NK-92 (cell line): Measurements from ENCODE around the gene FZD8.

ENCODE experiments used
- DNase-seq: peaks from one replicate; lab custom pipeline; 2025; ENCODE audit not compliant: unreplicated experiment; lab: John Stamatoyannopoulos, UW

FZD8 gene

DNA sequence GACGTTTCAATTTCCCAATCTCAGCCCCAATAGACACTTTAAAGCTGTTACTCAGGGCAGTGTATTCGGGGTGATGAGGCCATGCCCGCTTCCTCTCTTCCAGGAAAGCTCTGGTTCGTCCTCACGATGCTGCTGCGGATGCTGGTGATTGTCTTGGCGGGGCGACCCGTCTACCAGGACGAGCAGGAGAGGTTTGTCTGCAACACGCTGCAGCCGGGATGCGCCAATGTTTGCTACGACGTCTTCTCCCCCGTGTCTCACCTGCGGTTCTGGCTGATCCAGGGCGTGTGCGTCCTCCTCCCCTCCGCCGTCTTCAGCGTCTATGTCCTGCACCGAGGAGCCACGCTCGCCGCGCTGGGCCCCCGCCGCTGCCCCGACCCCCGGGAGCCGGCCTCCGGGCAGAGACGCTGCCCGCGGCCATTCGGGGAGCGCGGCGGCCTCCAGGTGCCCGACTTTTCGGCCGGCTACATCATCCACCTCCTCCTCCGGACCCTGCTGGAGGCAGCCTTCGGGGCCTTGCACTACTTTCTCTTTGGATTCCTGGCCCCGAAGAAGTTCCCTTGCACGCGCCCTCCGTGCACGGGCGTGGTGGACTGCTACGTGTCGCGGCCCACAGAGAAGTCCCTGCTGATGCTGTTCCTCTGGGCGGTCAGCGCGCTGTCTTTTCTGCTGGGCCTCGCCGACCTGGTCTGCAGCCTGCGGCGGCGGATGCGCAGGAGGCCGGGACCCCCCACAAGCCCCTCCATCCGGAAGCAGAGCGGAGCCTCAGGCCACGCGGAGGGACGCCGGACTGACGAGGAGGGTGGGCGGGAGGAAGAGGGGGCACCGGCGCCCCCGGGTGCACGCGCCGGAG lies 34.4 kb downstream of the FZD8 start:
- no peak for DNase-seq

DNA sequence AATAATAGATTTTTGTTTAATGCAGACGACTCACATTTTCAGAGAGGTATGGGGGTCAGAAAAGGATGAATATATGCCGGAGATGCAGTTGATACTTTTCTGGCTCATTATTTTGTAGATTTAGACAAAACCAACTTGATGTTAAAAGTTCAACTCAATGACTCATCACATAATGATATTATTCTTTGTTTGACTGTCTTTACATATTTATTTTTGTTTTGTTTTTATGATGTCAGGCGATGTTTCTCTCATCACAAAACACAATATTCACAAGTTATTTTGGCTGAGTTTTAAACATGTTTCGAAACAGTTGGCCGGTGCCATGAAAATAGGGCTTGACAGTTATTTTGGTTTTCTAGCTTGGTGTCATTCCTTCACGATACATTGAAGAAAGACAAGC lies 35.7 kb downstream of the FZD8 start:
- no peak for DNase-seq

DNA sequence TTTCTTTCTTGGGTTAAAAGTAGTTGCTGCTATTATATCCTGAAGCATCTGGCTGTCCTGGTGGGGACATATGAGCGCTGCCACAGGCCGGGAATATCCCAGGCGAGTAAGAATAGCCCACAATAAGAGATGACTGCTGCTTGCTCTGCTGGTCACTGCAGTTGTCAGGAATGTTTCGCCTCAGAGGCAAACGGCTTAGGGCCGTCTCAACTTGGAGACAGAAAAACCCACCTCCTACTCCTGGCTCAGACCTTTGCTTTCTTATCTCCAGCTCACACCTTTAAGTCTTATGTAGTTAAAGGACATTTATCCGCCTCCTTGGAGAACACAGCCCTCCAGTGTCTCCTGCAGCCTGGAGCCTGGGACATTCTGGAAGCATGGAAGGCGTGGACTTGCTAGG lies 36.9 kb downstream of the FZD8 start, which contains the start of gene GJD4:
Gene GJD4, plus strand, starts transcription at position 151 of the 400 bp plus-strand sequence. Its CDS starts 227 bp downstream, at position 378.
- no peak for DNase-seq

DNA sequence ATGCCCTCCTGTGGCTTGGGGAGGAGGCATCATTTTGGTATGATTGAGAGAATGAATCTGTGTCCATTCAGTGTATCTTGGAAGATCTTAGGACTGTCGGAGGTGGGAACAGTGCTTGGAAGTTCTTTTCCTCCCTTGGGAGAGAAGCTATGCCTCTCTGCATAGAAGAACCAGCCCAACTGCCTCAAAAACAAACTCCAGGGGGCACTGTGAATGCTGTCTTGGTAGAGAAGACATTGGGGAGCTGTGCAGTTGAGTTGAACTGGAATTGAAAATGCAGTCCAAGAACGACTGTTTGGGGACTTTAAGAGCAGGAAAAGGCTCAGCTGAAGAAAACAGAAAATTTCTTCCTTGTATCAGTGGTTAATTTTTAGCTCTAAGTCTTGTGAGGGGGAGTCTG lies 41.9 kb downstream of the FZD8 start:
- no peak for DNase-seq

DNA sequence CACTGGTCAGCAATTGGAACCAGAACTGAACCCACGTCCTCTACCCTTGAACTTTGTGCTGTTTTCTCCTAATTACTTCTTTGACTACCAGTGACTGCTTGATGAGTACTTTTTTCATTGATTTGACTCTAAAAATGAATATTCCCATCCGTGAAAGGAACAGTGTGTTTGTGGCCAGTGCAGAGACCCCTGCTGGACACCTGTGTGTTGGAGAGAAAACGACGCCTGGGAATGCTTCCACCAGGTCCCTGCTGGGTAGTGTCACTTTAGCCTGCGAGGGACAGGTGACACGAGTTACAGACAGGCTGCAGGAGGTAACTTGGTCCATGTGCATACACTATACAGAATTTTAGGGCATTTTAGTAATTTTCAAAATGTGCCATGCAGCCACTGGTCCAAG lies 43.7 kb downstream of the FZD8 start:
- DNase-seq, result no peak

DNA sequence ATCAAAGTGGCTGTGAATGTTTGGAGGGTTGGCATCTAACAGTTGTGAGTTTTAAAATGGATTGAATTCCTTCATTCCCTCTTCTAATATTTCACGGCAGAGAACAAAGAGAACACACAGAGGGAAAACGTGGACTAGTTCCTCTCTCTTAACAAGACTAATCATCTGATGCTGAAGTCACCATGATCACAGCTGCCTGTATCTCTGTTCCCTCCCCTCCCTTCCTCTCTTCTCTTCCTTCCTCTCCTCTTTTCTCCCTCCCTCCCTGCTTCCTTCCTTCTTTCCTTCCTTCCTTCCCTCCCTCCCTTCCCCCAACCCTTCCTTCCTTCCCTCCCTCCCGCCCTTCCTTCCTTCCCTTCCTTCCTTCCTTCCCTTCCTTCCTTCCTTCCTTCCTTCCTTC lies 47.0 kb downstream of the FZD8 start:
- DNase-seq, result no peak

DNA sequence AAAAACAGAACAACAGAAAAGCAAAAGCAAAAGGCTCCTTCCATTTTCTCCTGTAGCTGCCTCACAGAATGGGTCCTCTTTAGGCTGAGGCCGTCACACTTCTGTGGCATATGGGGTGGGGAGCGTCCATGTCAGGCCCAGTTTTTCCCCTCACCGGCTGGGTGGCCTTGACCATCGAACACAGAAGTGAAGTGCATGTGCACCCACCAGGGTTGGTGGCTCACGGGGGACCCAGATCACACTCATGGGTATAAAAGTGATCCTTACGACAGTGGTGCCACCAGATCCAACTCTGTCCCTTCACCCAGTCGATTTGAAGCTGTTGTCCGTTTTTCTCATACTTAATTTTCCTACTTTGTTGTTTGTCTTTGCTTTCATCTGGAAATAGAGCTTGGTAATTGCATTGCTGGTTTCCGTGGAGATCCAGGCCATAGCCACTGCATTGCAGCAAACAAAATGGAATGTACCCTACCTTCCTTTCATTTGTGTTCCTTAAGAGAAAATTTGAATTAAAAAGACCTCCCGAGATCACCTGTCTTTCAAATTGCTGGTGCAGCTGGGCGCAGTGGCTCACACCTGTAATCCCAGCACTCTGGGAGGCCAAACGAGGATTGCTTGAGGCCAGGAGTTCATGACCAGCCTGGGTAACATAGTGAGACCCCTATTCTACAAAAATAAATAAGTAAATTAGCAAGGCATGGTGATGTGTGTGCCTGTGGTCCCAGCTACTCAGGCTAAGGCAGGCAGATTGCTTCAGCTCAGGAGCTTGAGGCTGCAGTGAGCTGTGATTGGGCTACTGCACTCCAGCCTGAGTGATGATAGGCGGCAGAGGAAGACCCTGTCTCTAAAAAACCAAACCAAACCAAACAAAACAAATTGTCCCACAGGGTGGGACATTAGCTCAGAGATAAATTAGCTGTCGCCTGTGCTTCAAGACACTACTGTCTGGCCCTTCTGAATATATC lies 47.7 kb downstream of the FZD8 start:
- DNase-seq, result no peak

DNA sequence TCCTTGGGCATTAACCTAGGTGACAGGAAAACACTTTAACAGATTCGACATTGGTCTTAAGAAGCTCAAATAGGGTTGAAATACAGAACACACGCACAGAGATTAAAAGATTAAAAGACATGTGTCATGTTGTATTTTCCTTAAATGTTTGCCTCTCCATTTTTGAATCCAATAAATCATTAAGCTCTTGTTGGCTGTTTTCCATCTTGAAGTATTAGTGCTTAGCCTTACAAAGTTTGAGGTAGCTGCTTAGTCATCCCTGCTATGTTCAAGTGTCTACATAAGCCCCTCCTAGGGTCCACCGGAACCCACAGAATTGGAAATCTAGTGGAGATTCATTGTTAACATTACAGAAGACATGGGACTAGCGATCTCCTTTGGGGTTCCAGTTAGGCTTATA lies 49.7 kb downstream of the FZD8 start:
- DNase-seq, result no peak

DNA sequence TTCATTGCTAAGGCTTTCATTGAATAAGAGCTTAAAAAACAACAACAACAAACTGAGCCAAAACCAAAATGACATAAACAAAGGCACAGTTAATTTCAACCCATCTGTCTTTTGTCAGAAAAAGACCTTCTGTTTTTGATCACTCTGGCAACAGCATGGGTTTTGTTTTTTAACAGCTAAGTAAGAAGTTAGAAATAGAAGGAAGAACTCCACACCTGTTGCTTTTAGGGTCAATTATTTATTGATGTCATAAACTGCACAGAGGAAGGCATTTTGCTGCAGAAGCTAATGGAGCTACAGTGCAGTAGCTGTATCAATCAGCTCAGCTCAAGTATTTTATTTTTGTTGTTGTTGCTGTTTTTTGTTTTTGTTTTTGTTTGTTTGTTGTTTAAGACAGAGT lies 53.3 kb downstream of the FZD8 start:
- DNase-seq, result no peak
